Cardiac muscle cell (in vitro differentiated cells and primary cell): Measurements from ENCODE around the gene DOK6. TPM values are rescaled to one million over a fixed set of nuclear protein-coding genes. Genes with fewer than 3 reads are reported as not detected.

ENCODE experiments used
- DNase-seq, 2 donors: peaks; one replicate each; pipeline versions ENCODE4 v3.0.0 to v3.0.0-alpha.2; 2010 to 2017; ENCODE audit warnings: low read depth in 1 of 2, low spot score in 1 of 2
- H3K27ac ChIP-seq: fragments of 200-600 bp; sonication (generic); 2 replicates; pipeline ENCODE4 v1.5.1; 2016
- H3K27me3 ChIP-seq: fragments of 200-600 bp; sonication (generic); 2 replicates; pipeline ENCODE4 v1.6.0; 2016; ENCODE audit warnings: control low read depth
- H3K36me3 ChIP-seq: fragments of 200-600 bp; sonication (generic); 2 replicates; pipeline ENCODE4 v1.5.1; 2016; ENCODE audit warnings: control low read depth
- H3K4me1 ChIP-seq: fragments of 200-600 bp; sonication (generic); 2 replicates; pipeline ENCODE4 v1.8.1; 2017; ENCODE audit warnings: low read depth, mild to moderate bottlenecking, mixed run types
- H3K4me3 ChIP-seq: fragments of 200-600 bp; sonication (generic); 2 replicates; pipeline ENCODE4 v1.5.1; 2016; ENCODE audit warnings: mild to moderate bottlenecking
- H3K9me3 ChIP-seq: fragments of 200-600 bp; sonication (generic); 2 replicates; pipeline ENCODE4 v1.5.1; 2017; ENCODE audit warnings: low read depth, mild to moderate bottlenecking, control low read depth
- CTCF ChIP-seq: IDR thresholded peaks from 2 replicates; pipeline ENCODE4 v1.5.1; 2012; ENCODE audit warnings: low read depth, mild to moderate bottlenecking, low read length
- polyA plus RNA-seq: library from polyadenylated mRNA; unstranded; fragments of >200 nt; fragmentation: Nextera tagmentation; extraction: Ambion mirVana; gene quantifications from 2 replicates; pipeline ENCODE4 v1.2.1, GENCODE V29; 2016
- total RNA-seq: library from RNA; depleted of rRNA; stranded (reverse); fragments of >200 nt; gene quantifications from 2 replicates; pipeline ENCODE4 v1.2.3, GENCODE V29; 2016

Gene DOK6
- total and polyA plus RNA-seq, 2 experiments from 2014 or later: 13.2 to 13.9 TPM

GRCh38 chr18:69628774-69629359 lies 228.2 kb downstream of the DOK6 start:
- Histone ChIP-seq H3K27me3 (no peaks in the 10 kb centered on the region), H3K4me1 (no peaks in the 10 kb centered on the region), H3K27ac (no peak overlapping the region), H3K9me3 (no peaks in the 10 kb centered on the region), H3K36me3 (no peaks in the 10 kb centered on the region), H3K4me3 (no peak overlapping the region)
- no peak for DNase-seq
- TF ChIP-seq CTCF: no peak

- Histone ChIP-seq H3K27ac (no peak overlapping the region), H3K4me3 (no peak overlapping the region), H3K4me1 (no peaks in the 10 kb centered on the region), H3K36me3 (no peaks in the 10 kb centered on the region), H3K9me3 (no peaks in the 10 kb centered on the region), H3K27me3 (no peaks in the 10 kb centered on the region)
- DNase-seq: no peak
- no peak for TF ChIP-seq CTCF
Observed at GRCh38 chr18:69631281-69631680, 230.6 kb downstream of the DOK6 start.

GRCh38 chr18:69635482-69635881 lies 234.8 kb downstream of the DOK6 start:
- no peak for TF ChIP-seq CTCF
- no peaks in the 10 kb centered on the region for H3K9me3 ChIP-seq
- H3K4me3 ChIP-seq: no peak overlapping the region
- DNase-seq: no peak
- H3K4me1 ChIP-seq: no peaks in the 10 kb centered on the region
- no peaks in the 10 kb centered on the region for H3K36me3 ChIP-seq
- H3K27me3 ChIP-seq: no peaks in the 10 kb centered on the region
- H3K27ac ChIP-seq: no peak overlapping the region

- no peaks in the 10 kb centered on the region for H3K36me3 ChIP-seq
- DNase-seq: no peak
- H3K4me3 ChIP-seq: no peak overlapping the region
- H3K9me3 ChIP-seq: no peaks in the 10 kb centered on the region
- TF ChIP-seq CTCF: peak; percentile 33
- H3K27me3 ChIP-seq: no peaks in the 10 kb centered on the region
- no peak overlapping the region for H3K27ac ChIP-seq
- H3K4me1 ChIP-seq: no peaks in the 10 kb centered on the region
Observed at GRCh38 chr18:69636529-69637301, 236.0 kb downstream of the DOK6 start.

GRCh38 chr18:69638056-69638455 lies 237.4 kb downstream of the DOK6 start:
- Histone ChIP-seq H3K4me3 (no peak overlapping the region), H3K27ac (no peak overlapping the region), H3K27me3 (no peaks in the 10 kb centered on the region), H3K4me1 (no peaks in the 10 kb centered on the region), H3K9me3 (no peaks in the 10 kb centered on the region), H3K36me3 (no peaks in the 10 kb centered on the region)
- no peak for TF ChIP-seq CTCF
- no peak for DNase-seq
